Hepatocyte (in vitro differentiated cells): ENCODE measurements around the gene MSH3. TPM values are rescaled to one million over a fixed set of nuclear protein-coding genes. Genes with fewer than 3 reads are reported as not detected.

Experiments used
- DNase-seq: peaks from one replicate; pipeline ENCODE4 v3.0.0-alpha.2; 2016; ENCODE audit warnings: low spot score
- H2AFZ ChIP-seq: fragments of 200-600 bp; sonication (generic); 2 replicates; pipeline ENCODE4 v1.6.0; 2016; ENCODE audit warnings: antibody characterized with exemption, mild to moderate bottlenecking
- H3K27ac ChIP-seq: fragments of 200-600 bp; sonication (generic); 2 replicates; pipeline ENCODE4 v1.5.1; 2016; ENCODE audit warnings: mild to moderate bottlenecking
- H3K27me3 ChIP-seq: fragments of 200-600 bp; sonication (generic); 2 replicates; pipeline ENCODE4 v1.6.1; 2016
- H3K36me3 ChIP-seq: fragments of 200-600 bp; sonication (generic); replicated peaks from 2 replicates; pipeline ENCODE4 v1.5.1; 2016; ENCODE audit warnings: low read depth; ENCODE audit not compliant: insufficient read depth
- H3K4me1 ChIP-seq: fragments of 200-600 bp; sonication (generic); 2 replicates; pipeline ENCODE4 v1.5.1; 2016; ENCODE audit warnings: mild to moderate bottlenecking, moderate library complexity; ENCODE audit not compliant: insufficient read depth
- H3K4me2 ChIP-seq: fragments of 200-600 bp; sonication (generic); 2 replicates; pipeline ENCODE4 v1.6.0; 2016
- H3K4me3 ChIP-seq: fragments of 200-600 bp; sonication (generic); 2 replicates; pipeline ENCODE4 v1.5.1; 2016; ENCODE audit warnings: mild to moderate bottlenecking
- H3K79me2 ChIP-seq: fragments of 200-600 bp; sonication (generic); 2 replicates; pipeline ENCODE4 v1.6.0; 2017; ENCODE audit warnings: mild to moderate bottlenecking
- H3K9me2 ChIP-seq: fragments of 200-600 bp; sonication (generic); replicated peaks from 2 replicates; pipeline ENCODE4 v1.6.0; 2017; ENCODE audit warnings: mild to moderate bottlenecking; ENCODE audit not compliant: insufficient read depth
- H3K9me3 ChIP-seq: fragments of 200-600 bp; sonication (generic); 2 replicates; pipeline ENCODE4 v1.5.1; 2016; ENCODE audit warnings: low read depth, mild to moderate bottlenecking
- H4K20me1 ChIP-seq: fragments of 200-600 bp; sonication (generic); 2 replicates; pipeline ENCODE4 v1.6.0; 2016; ENCODE audit warnings: mild to moderate bottlenecking; ENCODE audit not compliant: insufficient read depth, poor library complexity, severe bottlenecking
- CTCF ChIP-seq: fragments of 200-600 bp; sonication (generic); IDR thresholded peaks from 2 replicates; pipeline ENCODE4 v1.5.1; 2016; ENCODE audit warnings: antibody characterized with exemption, mild to moderate bottlenecking; ENCODE audit not compliant: poor library complexity
- EZH2 ChIP-seq: fragments of 200-600 bp; sonication (generic); IDR thresholded peaks from 2 replicates; pipeline ENCODE4 v1.6.1; 2016; ENCODE audit warnings: antibody characterized with exemption, mild to moderate bottlenecking, borderline replicate concordance
- EZH2phosphoT487 ChIP-seq: fragments of 200-600 bp; sonication (generic); IDR thresholded peaks from one replicate; pipeline ENCODE4 v1.6.1; 2018; ENCODE audit warnings: antibody characterized with exemption, mild to moderate bottlenecking, low read depth, moderate library complexity; ENCODE audit not compliant: unreplicated experiment, severe bottlenecking
- WGBS: methylation state at CpG from one replicate; pipeline ENCODE4 v1.1.6; 2016; ENCODE audit warnings: low lambda C conversion rate; ENCODE audit errors: missing lambda C conversion rate; 5-methylcytosine and 5-hydroxymethylcytosine counted together
- polyA plus RNA-seq: library from polyadenylated mRNA; unstranded; fragments of >200 nt; fragmentation: Nextera tagmentation; extraction: Ambion mirVana; gene quantifications from 2 replicates; pipeline ENCODE4 v1.2.1, GENCODE V29; 2016
- total RNA-seq: library from RNA; depleted of rRNA; stranded (reverse); fragments of >200 nt; gene quantifications from 2 replicates; pipeline ENCODE4 v1.2.3, GENCODE V29; 2014

Gene MSH3
- total and polyA plus RNA-seq, 2 experiments from 2014 or later, result 8.1 to 13.2 TPM

GRCh38 chr5:80632700-80633099, 21.8 kb upstream of the MSH3 start:
- no peak for DNase-seq
- H4K20me1 ChIP-seq, result no peaks in the 10 kb centered on the region
- H3K4me2 ChIP-seq, result no peak overlapping the region
- no peaks in the 10 kb centered on the region for H3K79me2 ChIP-seq
- no peak overlapping the region for H2AFZ ChIP-seq
- H3K9me3 ChIP-seq, result no peaks in the 10 kb centered on the region
- peaks cover 2% of the 10 kb centered on the region for H3K36me3 ChIP-seq
- H3K4me3 ChIP-seq, result no peak overlapping the region
- WGBS, result 44% methylated on average over 2 of the region's 2 CpGs
- no peaks in the 10 kb centered on the region for H3K9me2 ChIP-seq
- no peak for TF ChIP-seq EZH2
- no peak for TF ChIP-seq CTCF
- no peak for TF ChIP-seq EZH2phosphoT487
- H3K4me1 ChIP-seq, result no peaks in the 10 kb centered on the region
- H3K27ac ChIP-seq, result no peak overlapping the region
- no peaks in the 10 kb centered on the region for H3K27me3 ChIP-seq

- H2AFZ ChIP-seq, result no peak overlapping the region
- H3K4me3 ChIP-seq, result no peak overlapping the region
- H3K9me3 ChIP-seq, result no peaks in the 10 kb centered on the region
- no peaks in the 10 kb centered on the region for H4K20me1 ChIP-seq
- TF ChIP-seq CTCF, result no peak
- TF ChIP-seq EZH2phosphoT487, result no peak
- no peak for TF ChIP-seq EZH2
- H3K79me2 ChIP-seq, result no peaks in the 10 kb centered on the region
- H3K4me1 ChIP-seq, result no peaks in the 10 kb centered on the region
- no peak for DNase-seq
- H3K9me2 ChIP-seq, result no peaks in the 10 kb centered on the region
- peaks cover 2% of the 10 kb centered on the region for H3K36me3 ChIP-seq
- no peak overlapping the region for H3K4me2 ChIP-seq
- no peaks in the 10 kb centered on the region for H3K27me3 ChIP-seq
- H3K27ac ChIP-seq, result no peak overlapping the region
Observed at GRCh38 chr5:80634193-80634592, 20.3 kb upstream of the MSH3 start.

GRCh38 chr5:80641353-80641752, 13.1 kb upstream of the MSH3 start:
- Histone ChIP-seq H3K9me3 (no peaks in the 10 kb centered on the region), H3K79me2 (no peaks in the 10 kb centered on the region), H3K9me2 (no peaks in the 10 kb centered on the region), H3K4me1 (no peaks in the 10 kb centered on the region), H3K36me3 (peaks cover 2% of the 10 kb centered on the region), H3K27me3 (no peaks in the 10 kb centered on the region), H3K4me3 (no peak overlapping the region), H2AFZ (no peak overlapping the region), H4K20me1 (no peaks in the 10 kb centered on the region), H3K4me2 (no peak overlapping the region), H3K27ac (no peak overlapping the region)
- TF ChIP-seq EZH2 (no peak), EZH2phosphoT487 (no peak), CTCF (no peak)
- DNase-seq, result no peak
- WGBS, result 87% methylated on average over 4 of the region's 4 CpGs

GRCh38 chr5:80644900-80645299, 9.6 kb upstream of the MSH3 start:
- Histone ChIP-seq H3K9me2 (no peaks in the 10 kb centered on the region), H3K79me2 (no peaks in the 10 kb centered on the region), H3K4me1 (no peaks in the 10 kb centered on the region), H3K27me3 (no peaks in the 10 kb centered on the region), H3K9me3 (no peaks in the 10 kb centered on the region), H2AFZ (no peak overlapping the region), H3K4me2 (no peak overlapping the region), H3K27ac (no peak overlapping the region), H4K20me1 (no peaks in the 10 kb centered on the region), H3K36me3 (no peaks in the 10 kb centered on the region), H3K4me3 (no peak overlapping the region)
- no peak for DNase-seq
- no peak for TF ChIP-seq CTCF
- no peak for TF ChIP-seq EZH2
- no peak for TF ChIP-seq EZH2phosphoT487
- WGBS, result 25% methylated on average over 4 of the region's 4 CpGs
